ENCODE measurements around the gene LMBR1L.

The LMBR1L gene

DNA sequence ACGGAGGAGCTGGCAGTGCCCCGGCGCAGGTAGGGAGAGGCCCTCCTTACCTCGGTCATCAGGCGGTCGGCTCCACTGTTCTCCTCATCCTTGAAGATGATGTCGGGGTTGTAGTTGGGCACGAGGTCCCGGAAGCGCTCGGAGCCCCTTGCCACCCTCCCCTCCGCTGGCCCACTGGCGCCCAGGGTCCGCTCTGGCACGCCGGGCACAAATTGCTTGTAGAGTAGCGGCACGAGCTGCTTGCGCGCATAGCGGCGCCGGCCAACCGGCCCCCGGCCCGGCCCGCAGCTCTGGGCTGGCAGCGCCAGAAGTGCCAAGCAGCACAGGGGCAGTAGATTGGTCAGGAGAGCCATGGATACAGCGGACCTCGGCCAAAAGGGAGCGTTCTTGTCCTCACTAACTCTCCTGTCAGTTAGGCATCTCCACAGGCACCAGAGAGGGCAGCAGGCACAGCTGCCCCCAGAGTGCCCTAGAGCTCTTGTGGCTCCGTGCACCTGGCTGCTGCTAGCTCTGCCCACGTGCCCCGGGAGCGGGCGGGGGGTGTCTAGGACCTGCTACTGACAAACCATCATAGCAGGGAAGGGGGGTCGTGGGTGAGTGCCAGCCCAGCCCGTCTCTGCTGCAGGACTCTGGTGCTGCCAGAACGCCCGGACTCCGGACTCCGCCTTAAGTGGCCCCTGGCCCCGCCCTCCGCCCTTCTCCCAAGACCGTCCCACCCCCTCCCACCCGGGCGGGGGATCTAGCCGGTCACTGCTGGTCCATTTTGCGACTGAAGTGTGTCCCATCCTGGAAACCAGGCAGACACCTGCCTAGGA lies 16.3 kb downstream of the LMBR1L start, which contains the start of gene DHH:
Gene DHH, minus strand, starts transcription at position 642 of the 815 bp plus-strand sequence. Its CDS starts 289 bp downstream, at position 353.
- no CpG with 5 or more reads among the region's 49 CpGs for WGBS (ENCODE audit: insufficient coverage, insufficient read length)
- DNase-seq (ENCODE audit: low read depth, low spot score) = no peak
- Histone ChIP-seq H3K4me3 (ENCODE audit: low read length) (peak within 1 kb of the TSS; percentile 20; the same call in 1 of the 2 replicates), H3K4me1 (ENCODE audit: control insufficient read depth, insufficient read depth, low read length) (peaks cover 11% of the 10 kb centered on the region), H3K27ac (ENCODE audit: low read length) (no peak within 1 kb of the TSS), H3K27me3 (ENCODE audit: control insufficient read depth, insufficient read depth, low read length) (peaks cover 52% of the 10 kb centered on the region), H3K9me3 (ENCODE audit: control insufficient read depth, insufficient read depth, low read length) (no peaks in the 10 kb centered on the region), H3K36me3 (ENCODE audit: control insufficient read depth, insufficient read depth, low read length) (peaks cover 5% of the 10 kb centered on the region; the same call in 1 of the 2 replicates)

DNA sequence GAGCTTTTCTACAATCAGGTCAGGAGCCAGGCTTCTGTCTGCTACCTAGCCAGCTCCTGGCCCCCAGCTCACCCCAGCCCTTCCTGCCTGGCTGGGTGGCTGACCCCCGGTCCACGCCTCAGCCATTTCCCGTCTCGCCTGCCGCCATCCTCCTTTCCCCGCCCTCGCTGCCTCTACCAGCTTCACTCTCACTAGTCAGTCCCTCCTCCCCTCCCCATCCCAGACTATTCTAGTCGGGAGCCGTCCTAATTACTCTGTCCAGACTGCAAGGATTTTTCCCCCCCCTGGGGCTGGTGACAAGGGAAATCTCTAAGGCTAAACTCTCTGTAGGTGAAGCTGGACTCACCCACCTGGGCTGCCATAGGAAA lies 16.9 kb downstream of the LMBR1L start:
- Histone ChIP-seq H3K9me3 (ENCODE audit: control insufficient read depth, insufficient read depth, low read length) (no peaks in the 10 kb centered on the region), H3K4me1 (ENCODE audit: control insufficient read depth, insufficient read depth, low read length) (peaks cover 11% of the 10 kb centered on the region), H3K27ac (ENCODE audit: low read length) (no peak overlapping the region), H3K36me3 (ENCODE audit: control insufficient read depth, insufficient read depth, low read length) (peaks cover 5% of the 10 kb centered on the region; the same call in 1 of the 2 replicates), H3K27me3 (ENCODE audit: control insufficient read depth, insufficient read depth, low read length) (peaks cover 58% of the 10 kb centered on the region), H3K4me3 (ENCODE audit: low read length) (no peak overlapping the region)
- no CpG with 5 or more reads among the region's 9 CpGs for WGBS (ENCODE audit: insufficient coverage, insufficient read length)
- no peak for DNase-seq (ENCODE audit: low read depth, low spot score)

DNA sequence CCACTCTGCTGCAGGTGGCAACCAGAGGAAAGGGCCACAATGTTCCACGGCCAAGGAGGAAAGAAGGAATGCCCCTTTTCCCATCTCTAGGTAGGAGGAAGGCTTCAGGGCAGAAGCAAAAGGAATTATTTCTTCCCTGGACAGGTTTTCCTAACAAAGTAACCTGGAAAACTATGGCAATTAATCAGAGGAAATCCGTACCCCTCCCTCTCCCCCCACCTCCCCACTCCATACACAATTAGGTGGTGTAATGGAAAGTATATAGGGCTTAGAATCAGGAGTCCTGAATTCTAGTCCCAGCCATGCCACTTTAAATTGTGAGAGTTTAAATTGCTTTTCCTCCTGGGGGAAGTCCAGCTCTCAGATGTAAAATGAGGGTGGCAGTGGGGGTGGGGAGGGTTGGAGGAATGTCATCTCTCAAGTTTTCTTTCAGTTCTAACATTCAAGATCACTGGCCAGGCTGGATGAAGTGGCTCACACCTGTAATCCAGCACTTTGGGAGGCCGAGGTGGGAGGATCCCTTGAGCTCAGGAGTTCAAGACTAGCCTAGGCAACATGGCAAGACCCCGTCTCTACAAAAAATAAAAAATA lies 17.7 kb downstream of the LMBR1L start:
- Histone ChIP-seq H3K27ac (ENCODE audit: low read length) (no peak overlapping the region), H3K4me1 (ENCODE audit: control insufficient read depth, insufficient read depth, low read length) (peaks cover 11% of the 10 kb centered on the region), H3K27me3 (ENCODE audit: control insufficient read depth, insufficient read depth, low read length) (peaks cover 64% of the 10 kb centered on the region), H3K36me3 (ENCODE audit: control insufficient read depth, insufficient read depth, low read length) (peaks cover 5% of the 10 kb centered on the region; the same call in 1 of the 2 replicates), H3K9me3 (ENCODE audit: control insufficient read depth, insufficient read depth, low read length) (no peaks in the 10 kb centered on the region), H3K4me3 (ENCODE audit: low read length) (no peak overlapping the region)
- WGBS (ENCODE audit: insufficient coverage, insufficient read length) = no CpG with 5 or more reads among the region's 4 CpGs
- no peak for DNase-seq (ENCODE audit: low read depth, low spot score)

DNA sequence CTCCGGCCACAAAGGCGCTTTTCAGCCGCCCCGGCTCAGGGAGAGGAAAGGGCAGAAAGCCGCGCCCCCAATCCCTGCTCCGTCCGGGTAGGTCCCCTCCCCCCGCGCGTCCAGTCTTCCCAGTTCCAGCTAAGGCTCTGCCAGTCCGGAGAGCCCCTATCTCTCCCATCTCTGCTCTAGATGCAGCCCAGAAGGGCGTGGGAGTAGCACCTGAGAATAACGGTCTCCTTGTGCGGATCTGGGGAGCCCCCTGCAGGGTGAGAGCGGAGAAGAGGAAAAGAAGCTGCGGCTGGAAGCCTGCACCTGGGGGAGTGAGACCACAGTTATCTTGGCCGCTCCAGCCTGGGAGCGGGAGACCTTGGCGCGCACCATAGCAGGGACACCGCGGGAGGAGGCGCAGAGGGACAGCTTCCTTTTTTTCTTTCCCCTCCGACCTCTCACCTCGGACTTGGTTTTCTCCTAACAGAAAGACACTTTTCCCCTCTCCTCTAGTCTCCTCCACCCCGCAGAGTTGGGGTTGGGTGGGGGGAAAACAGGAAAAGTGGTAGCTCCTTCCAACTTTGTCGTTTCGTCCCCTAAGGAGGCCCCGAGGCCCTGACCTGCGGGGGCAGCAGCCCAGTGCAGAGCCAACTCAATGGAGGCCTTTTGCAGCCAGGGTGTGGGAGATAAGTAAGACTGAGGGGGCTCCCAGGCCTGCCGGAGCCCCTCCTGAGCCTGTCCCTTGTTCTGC lies 18.4 kb downstream of the LMBR1L start:
- DNase-seq (ENCODE audit: low read depth, low spot score) = no peak
- H3K9me3 ChIP-seq (ENCODE audit: control insufficient read depth, insufficient read depth, low read length) = no peaks in the 10 kb centered on the region
- WGBS (ENCODE audit: insufficient coverage, insufficient read length) = no CpG with 5 or more reads among the region's 32 CpGs
- H3K27me3 ChIP-seq (ENCODE audit: control insufficient read depth, insufficient read depth, low read length) = peaks cover 64% of the 10 kb centered on the region
- H3K27ac ChIP-seq (ENCODE audit: low read length) = no peak overlapping the region
- H3K4me1 ChIP-seq (ENCODE audit: control insufficient read depth, insufficient read depth, low read length) = peaks cover 11% of the 10 kb centered on the region
- peaks cover 3% of the 10 kb centered on the region; the same call in 1 of the 2 replicates for H3K36me3 ChIP-seq (ENCODE audit: control insufficient read depth, insufficient read depth, low read length)
- H3K4me3 ChIP-seq (ENCODE audit: low read length) = peak overlapping the region; percentile 14; the same call in 1 of the 2 replicates

DNA sequence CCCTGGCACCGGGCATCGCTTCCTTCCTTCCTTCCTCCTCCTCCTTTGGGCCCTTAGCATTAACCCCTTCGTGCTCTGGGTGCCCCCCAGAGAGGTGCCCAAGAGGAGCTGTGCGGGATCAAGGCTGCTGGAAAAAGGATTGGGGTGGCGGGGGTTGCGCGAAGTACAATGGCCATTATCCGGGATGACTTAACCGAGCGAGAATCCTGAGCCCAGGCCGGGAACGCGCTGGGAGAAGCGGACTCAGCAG lies 18.9 kb downstream of the LMBR1L start:
- Histone ChIP-seq H3K4me1 (ENCODE audit: control insufficient read depth, insufficient read depth, low read length) (peaks cover 11% of the 10 kb centered on the region), H3K9me3 (ENCODE audit: control insufficient read depth, insufficient read depth, low read length) (no peaks in the 10 kb centered on the region), H3K27me3 (ENCODE audit: control insufficient read depth, insufficient read depth, low read length) (peaks cover 64% of the 10 kb centered on the region), H3K27ac (ENCODE audit: low read length) (no peak overlapping the region), H3K36me3 (ENCODE audit: control insufficient read depth, insufficient read depth, low read length) (no peaks in the 10 kb centered on the region), H3K4me3 (ENCODE audit: low read length) (peak overlapping the region; percentile 14; the same call in 1 of the 2 replicates)
- DNase-seq (ENCODE audit: low read depth, low spot score) = no peak
- no CpG with 5 or more reads among the region's 14 CpGs for WGBS (ENCODE audit: insufficient coverage, insufficient read length)

DNA sequence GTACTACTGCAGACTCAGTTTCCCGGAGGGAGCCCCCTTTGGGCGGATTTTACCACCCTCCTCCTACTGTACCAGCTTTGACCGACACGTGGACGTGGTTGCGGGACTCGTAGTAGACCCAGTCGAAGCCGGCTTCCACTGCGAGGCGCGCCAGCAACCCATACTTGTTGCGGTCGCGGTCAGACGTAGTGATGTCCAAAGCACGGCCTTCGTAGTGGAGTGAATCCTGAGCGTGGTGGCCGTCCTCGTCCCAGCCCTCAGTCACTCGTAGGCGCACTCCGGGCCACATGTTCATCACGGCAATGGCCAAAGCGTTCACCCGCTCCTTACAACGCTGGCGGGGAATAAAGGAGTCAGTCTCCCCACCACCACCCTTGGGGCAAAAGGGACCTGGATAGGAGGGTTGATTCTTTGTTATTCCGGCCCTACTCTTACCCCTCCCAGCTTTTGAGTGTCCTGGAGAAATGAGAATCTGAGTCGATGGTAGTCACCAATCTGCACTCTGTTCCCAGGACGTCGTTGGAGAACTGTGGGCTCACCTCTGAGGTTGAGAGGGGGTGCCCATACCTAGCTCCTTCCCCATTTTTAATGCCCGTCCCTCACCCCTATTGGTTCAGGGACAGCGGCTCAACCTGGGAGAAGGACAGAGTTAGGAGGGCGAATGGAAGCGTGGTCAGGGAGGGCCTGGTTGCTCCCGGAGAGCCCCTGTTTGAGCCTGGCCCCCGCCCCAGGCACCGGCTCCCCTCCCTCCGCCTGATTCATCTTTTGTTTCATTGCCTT lies 19.4 kb downstream of the LMBR1L start:
- Histone ChIP-seq H3K4me3 (ENCODE audit: low read length) (peak overlapping the region; percentile 14; the same call in 1 of the 2 replicates), H3K9me3 (ENCODE audit: control insufficient read depth, insufficient read depth, low read length) (no peaks in the 10 kb centered on the region), H3K36me3 (ENCODE audit: control insufficient read depth, insufficient read depth, low read length) (no peaks in the 10 kb centered on the region), H3K27me3 (ENCODE audit: control insufficient read depth, insufficient read depth, low read length) (peaks cover 64% of the 10 kb centered on the region), H3K4me1 (ENCODE audit: control insufficient read depth, insufficient read depth, low read length) (peaks cover 11% of the 10 kb centered on the region), H3K27ac (ENCODE audit: low read length) (no peak overlapping the region)
- no CpG with 5 or more reads among the region's 41 CpGs for WGBS (ENCODE audit: insufficient coverage, insufficient read length)
- no peak for DNase-seq (ENCODE audit: low read depth, low spot score)

DNA sequence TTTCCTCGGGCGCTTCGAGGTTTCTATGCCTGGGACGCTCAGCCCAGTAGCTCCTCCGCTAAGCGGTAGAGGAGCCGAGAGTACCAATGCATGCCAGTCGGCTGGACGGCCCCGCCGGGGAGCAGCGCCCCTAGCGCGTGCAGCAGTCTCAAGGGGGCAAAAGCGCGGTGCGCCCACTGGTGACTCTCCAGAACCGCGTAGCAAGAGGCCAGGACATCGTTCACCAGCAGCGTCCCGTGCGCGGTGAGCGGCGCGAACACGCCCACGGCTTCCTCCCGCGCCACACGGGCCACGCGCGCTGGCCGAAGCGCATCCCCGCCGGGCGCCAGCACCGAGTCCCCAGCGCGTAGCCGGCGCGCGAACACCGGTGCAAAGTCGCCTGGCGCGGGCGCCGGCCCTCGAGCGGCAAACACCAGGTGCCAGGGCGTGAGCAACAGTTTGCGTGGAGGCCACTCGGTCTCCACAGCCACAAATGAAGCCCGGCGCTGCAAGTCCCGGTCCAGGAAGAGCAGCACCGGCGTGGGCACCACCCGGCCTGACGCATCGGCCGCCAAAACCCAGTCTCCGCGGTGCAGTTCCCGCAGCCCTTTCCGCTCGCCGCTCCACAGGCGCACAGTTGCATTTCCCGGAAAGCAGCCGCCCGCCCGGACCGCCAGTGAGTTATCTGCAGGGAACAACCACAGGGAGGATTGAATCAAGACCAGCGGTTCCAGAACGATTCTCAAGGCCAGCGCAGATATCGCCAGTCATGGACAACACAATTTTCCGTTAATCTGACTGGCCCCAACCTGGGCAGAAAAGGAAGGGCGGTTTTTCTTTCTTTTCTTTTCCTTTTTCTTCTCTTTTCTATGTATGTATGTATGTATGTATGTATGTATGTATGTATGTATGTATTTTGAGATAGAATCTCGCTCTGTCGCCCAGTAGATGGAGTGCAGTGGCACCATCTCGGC lies 20.6 kb downstream of the LMBR1L start:
- WGBS (ENCODE audit: insufficient coverage, insufficient read length) = no CpG with 5 or more reads among the region's 88 CpGs
- H3K27me3 ChIP-seq (ENCODE audit: control insufficient read depth, insufficient read depth, low read length) = peaks cover 64% of the 10 kb centered on the region
- H3K27ac ChIP-seq (ENCODE audit: low read length) = no peak overlapping the region
- H3K36me3 ChIP-seq (ENCODE audit: control insufficient read depth, insufficient read depth, low read length) = no peaks in the 10 kb centered on the region
- peak overlapping the region; percentile 1; the same call in 1 of the 2 replicates for H3K4me3 ChIP-seq (ENCODE audit: low read length)
- no peaks in the 10 kb centered on the region for H3K9me3 ChIP-seq (ENCODE audit: control insufficient read depth, insufficient read depth, low read length)
- DNase-seq (ENCODE audit: low read depth, low spot score) = no peak
- peaks cover 11% of the 10 kb centered on the region for H3K4me1 ChIP-seq (ENCODE audit: control insufficient read depth, insufficient read depth, low read length)

DNA sequence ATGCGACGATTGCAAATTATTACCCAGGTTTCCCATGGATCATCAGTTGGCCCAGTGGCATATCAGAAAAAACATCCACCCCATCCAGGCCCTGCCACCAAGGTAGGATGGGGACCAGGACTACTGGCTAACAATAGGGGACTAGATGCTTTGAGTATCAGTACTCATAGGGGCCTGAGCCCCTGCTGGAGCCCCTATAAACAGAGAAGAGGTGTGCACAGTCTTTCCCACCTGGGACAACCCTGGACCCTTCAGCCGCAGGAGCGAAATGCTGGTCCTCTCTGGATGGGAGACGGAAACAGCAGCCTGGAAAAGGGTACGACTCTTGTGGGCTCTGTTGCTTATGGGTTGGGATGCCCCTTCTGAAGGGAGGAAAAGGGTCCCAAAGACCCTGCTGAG lies 21.7 kb downstream of the LMBR1L start:
- Histone ChIP-seq H3K9me3 (ENCODE audit: control insufficient read depth, insufficient read depth, low read length) (no peaks in the 10 kb centered on the region), H3K36me3 (ENCODE audit: control insufficient read depth, insufficient read depth, low read length) (no peaks in the 10 kb centered on the region), H3K4me3 (ENCODE audit: low read length) (no peak overlapping the region), H3K4me1 (ENCODE audit: control insufficient read depth, insufficient read depth, low read length) (peaks cover 11% of the 10 kb centered on the region), H3K27me3 (ENCODE audit: control insufficient read depth, insufficient read depth, low read length) (peaks cover 58% of the 10 kb centered on the region), H3K27ac (ENCODE audit: low read length) (no peak overlapping the region)
- DNase-seq (ENCODE audit: low read depth, low spot score) = no peak
- WGBS (ENCODE audit: insufficient coverage, insufficient read length) = no CpG with 5 or more reads among the region's 6 CpGs

DNA sequence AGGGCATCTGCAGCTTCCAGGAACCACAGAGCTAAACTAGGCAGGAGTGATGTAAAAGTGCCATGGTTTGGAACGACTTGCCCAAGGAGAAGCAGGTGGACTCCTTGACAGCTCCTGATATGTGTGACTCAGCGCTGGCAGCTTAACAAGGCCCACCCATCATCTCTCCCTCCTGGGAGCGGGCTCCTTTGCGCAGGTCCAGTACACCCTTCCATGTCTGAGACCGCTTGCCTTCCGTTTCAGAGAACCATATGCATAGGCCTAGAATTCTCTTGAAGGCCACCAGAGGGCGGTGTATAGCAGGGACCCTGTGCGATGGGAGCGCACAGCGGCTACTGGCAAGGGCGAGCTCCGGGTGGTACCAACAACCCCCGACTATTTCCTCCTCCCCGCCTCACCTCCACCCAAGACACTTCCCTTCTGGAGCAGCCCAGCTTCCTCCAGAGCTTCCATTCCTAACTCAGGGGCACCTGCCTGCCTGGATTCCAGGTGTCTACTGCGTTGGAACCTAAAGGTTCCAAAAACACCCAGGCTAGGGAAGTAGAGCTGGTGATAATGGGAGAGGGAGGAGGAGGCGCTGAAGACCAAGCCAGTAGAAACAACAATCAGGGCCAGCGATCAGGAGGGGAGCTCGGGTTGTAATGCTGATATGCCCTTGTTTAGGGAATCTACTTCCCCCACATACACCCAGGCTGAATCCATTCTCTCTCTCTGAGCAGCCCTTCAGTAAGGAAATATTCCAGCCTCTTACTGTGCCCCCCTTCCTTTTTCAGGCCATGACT lies 22.3 kb downstream of the LMBR1L start:
- WGBS (ENCODE audit: insufficient coverage, insufficient read length) = no CpG with 5 or more reads among the region's 18 CpGs
- Histone ChIP-seq H3K36me3 (ENCODE audit: control insufficient read depth, insufficient read depth, low read length) (no peaks in the 10 kb centered on the region), H3K9me3 (ENCODE audit: control insufficient read depth, insufficient read depth, low read length) (no peaks in the 10 kb centered on the region), H3K27me3 (ENCODE audit: control insufficient read depth, insufficient read depth, low read length) (peaks cover 52% of the 10 kb centered on the region), H3K27ac (ENCODE audit: low read length) (no peak overlapping the region), H3K4me3 (ENCODE audit: low read length) (no peak overlapping the region; the same call in 1 of the 2 replicates), H3K4me1 (ENCODE audit: control insufficient read depth, insufficient read depth, low read length) (peaks cover 11% of the 10 kb centered on the region; the same call in 1 of the 2 replicates)
- DNase-seq (ENCODE audit: low read depth, low spot score) = peak; percentile 83

Data from iPS DF 6.9 (cell line).